ENCODE measurements around the gene EEIG1. TPM values are rescaled to one million over a fixed set of nuclear protein-coding genes. Genes with fewer than 3 reads are reported as not detected.

The EEIG1 gene
- polyA plus RNA-seq, 1 donor (not counting 4 experiments of a cell fraction or from before 2014, with no cell fraction given), result 3.7 TPM

DNA sequence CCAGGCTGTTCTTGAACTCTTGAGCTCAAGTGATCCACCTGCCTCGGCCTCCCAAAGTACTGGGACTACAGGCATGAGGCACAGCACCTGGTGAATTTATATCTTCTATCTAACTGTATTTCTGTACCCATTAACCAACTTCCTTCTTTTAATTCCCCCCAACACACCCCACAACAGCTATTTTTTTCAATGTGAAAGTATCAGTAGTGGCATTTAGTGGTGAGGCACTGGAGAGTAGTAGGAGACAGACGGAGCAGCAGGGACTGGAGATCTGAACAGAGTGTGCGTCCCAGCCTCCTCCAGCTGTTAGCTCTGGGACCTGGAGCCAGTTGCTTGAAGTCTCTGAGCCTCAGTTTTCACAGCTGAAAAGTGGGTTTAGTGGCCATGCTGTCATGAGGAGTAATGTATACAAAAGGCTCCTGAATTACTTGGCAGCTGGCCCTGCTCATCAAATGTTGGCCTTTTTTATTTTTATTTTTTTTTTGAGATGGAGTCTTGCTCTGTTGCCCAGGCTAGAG, 11.0 kb upstream of the EEIG1 start:
- H3K36me3 ChIP-seq (ENCODE audit: control insufficient read depth in 2 of 2, extremely low read depth in 1 of 2, insufficient read depth in 2 of 2, low read length in 2 of 2), result no peaks in the 10 kb centered on the region
- dilution Hi-C loops (cut with MboI; ENCODE audit: extremely low pct_ligation_motif_present, low sequenced_read_pairs), result no loop called here
- no peaks in the 10 kb centered on the region for H3K79me2 ChIP-seq (ENCODE audit: control insufficient read depth, insufficient read depth, low read length)
- TF ChIP-seq, protein P1, sequence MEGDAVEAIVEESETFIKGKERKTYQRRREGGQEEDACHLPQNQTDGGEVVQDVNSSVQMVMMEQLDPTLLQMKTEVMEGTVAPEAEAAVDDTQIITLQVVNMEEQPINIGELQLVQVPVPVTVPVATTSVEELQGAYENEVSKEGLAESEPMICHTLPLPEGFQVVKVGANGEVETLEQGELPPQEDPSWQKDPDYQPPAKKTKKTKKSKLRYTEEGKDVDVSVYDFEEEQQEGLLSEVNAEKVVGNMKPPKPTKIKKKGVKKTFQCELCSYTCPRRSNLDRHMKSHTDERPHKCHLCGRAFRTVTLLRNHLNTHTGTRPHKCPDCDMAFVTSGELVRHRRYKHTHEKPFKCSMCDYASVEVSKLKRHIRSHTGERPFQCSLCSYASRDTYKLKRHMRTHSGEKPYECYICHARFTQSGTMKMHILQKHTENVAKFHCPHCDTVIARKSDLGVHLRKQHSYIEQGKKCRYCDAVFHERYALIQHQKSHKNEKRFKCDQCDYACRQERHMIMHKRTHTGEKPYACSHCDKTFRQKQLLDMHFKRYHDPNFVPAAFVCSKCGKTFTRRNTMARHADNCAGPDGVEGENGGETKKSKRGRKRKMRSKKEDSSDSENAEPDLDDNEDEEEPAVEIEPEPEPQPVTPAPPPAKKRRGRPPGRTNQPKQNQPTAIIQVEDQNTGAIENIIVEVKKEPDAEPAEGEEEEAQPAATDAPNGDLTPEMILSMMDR (optimal IDR thresholded peaks at IDR 0.05 in 1 of 3, IDR thresholded peaks at IDR 0.05 in 1 of 3, conservative IDR thresholded peaks at IDR 0.05 in 1 of 3; ENCODE audit: extremely low read depth in 1 of 3, insufficient read depth in 2 of 3, low read length in 3 of 3), result no peak
- no peak for TF ChIP-seq EZH2 (IDR thresholded peaks at IDR 0.05; ENCODE audit: low read length)
- H3K9ac ChIP-seq (ENCODE audit: control insufficient read depth, extremely low read depth, insufficient read depth, low read length), result no peak overlapping the region
- H3K4me3 ChIP-seq (ENCODE audit: control insufficient read depth in 2 of 3, extremely low read depth in 1 of 3, insufficient read depth in 2 of 3, low read depth in 1 of 3, low read length in 3 of 3), result no peak overlapping the region
- H3K4me1 ChIP-seq (ENCODE audit: control insufficient read depth, extremely low read depth, insufficient read depth, low read length), result no peaks in the 10 kb centered on the region
- H3K4me2 ChIP-seq (ENCODE audit: control insufficient read depth, extremely low read depth, insufficient read depth, low read depth, low read length), result no peak overlapping the region
- H3K9me3 ChIP-seq (ENCODE audit: control insufficient read depth, low read depth, low read length), result no peaks in the 10 kb centered on the region
- no peaks in the 10 kb centered on the region for H4K20me1 ChIP-seq (ENCODE audit: control insufficient read depth, extremely low read depth, insufficient read depth, low read length)
- H2AFZ ChIP-seq (ENCODE audit: control insufficient read depth, low read length), result no peak overlapping the region
- H3K9me1 ChIP-seq (ENCODE audit: control insufficient read depth, extremely low read depth, insufficient read depth, low read length), result no peaks in the 10 kb centered on the region
- H3K27ac ChIP-seq (ENCODE audit: control insufficient read depth, insufficient read depth, low read length), result no peak overlapping the region
- FAIRE-seq (no peak), DNase-seq (ENCODE audit: low read depth, low spot score) (no peak)
- no peaks in the 10 kb centered on the region for H3K27me3 ChIP-seq (ENCODE audit: control insufficient read depth, extremely low read depth, insufficient read depth, low read length)

DNA sequence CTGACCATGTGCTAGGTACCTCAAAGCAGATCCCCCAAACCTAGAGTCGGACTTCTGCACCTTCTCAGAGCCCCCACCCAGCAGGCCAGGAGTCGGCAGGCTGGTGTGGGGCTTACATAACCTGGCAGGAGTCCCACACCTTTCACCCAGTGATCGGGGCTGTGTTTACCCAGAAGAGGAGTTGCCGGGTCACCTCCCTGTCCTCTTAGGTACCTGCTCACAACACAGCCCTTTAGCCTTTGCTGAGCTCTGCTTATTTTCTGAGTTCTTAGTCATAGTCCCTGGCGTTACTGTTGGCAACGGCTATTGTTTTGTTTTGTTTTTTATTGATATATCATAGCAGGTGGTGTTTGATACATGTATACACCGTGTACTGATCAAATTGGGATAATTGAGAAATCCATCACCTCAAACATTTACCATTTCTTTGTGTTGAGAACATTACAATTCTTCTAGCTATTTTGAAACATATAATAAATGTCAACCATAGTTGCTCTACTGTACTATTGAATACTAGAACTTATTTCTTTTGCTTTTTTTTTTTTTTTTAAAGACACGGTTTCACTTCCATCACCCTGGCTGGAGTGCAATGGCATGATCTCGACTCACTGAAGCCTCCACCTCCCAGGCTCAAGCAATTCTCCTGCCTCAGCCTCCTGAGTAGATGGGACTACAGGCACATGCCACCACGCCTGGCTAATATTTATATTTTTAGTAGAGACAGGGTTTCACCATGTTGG, 10.4 kb upstream of the EEIG1 start:
- TF ChIP-seq EZH2 (IDR thresholded peaks at IDR 0.05; ENCODE audit: low read length), result no peak
- TF ChIP-seq, protein P1 (optimal IDR thresholded peaks at IDR 0.05 in 1 of 3, IDR thresholded peaks at IDR 0.05 in 1 of 3, conservative IDR thresholded peaks at IDR 0.05 in 1 of 3; ENCODE audit: extremely low read depth in 1 of 3, insufficient read depth in 2 of 3, low read length in 3 of 3), result no peak
- Histone ChIP-seq H3K9me1 (ENCODE audit: control insufficient read depth, extremely low read depth, insufficient read depth, low read length) (no peaks in the 10 kb centered on the region), H3K27me3 (ENCODE audit: control insufficient read depth, extremely low read depth, insufficient read depth, low read length) (no peaks in the 10 kb centered on the region), H4K20me1 (ENCODE audit: control insufficient read depth, extremely low read depth, insufficient read depth, low read length) (no peaks in the 10 kb centered on the region), H3K27ac (ENCODE audit: control insufficient read depth, insufficient read depth, low read length) (no peak overlapping the region), H3K4me3 (ENCODE audit: control insufficient read depth in 2 of 3, extremely low read depth in 1 of 3, insufficient read depth in 2 of 3, low read depth in 1 of 3, low read length in 3 of 3) (no peak overlapping the region), H3K79me2 (ENCODE audit: control insufficient read depth, insufficient read depth, low read length) (no peaks in the 10 kb centered on the region), H3K4me1 (ENCODE audit: control insufficient read depth, extremely low read depth, insufficient read depth, low read length) (no peaks in the 10 kb centered on the region), H2AFZ (ENCODE audit: control insufficient read depth, low read length) (no peak overlapping the region), H3K36me3 (ENCODE audit: control insufficient read depth in 2 of 2, extremely low read depth in 1 of 2, insufficient read depth in 2 of 2, low read length in 2 of 2) (no peaks in the 10 kb centered on the region), H3K4me2 (ENCODE audit: control insufficient read depth, extremely low read depth, insufficient read depth, low read depth, low read length) (no peak overlapping the region), H3K9me3 (ENCODE audit: control insufficient read depth, low read depth, low read length) (no peaks in the 10 kb centered on the region), H3K9ac (ENCODE audit: control insufficient read depth, extremely low read depth, insufficient read depth, low read length) (no peak overlapping the region)
- DNase-seq (ENCODE audit: low read depth, low spot score), result no peak
- no peak for FAIRE-seq
- dilution Hi-C loops (cut with MboI; ENCODE audit: extremely low pct_ligation_motif_present, low sequenced_read_pairs), result no loop called here
